ENCODE results near the gene RXRA.

DNA sequence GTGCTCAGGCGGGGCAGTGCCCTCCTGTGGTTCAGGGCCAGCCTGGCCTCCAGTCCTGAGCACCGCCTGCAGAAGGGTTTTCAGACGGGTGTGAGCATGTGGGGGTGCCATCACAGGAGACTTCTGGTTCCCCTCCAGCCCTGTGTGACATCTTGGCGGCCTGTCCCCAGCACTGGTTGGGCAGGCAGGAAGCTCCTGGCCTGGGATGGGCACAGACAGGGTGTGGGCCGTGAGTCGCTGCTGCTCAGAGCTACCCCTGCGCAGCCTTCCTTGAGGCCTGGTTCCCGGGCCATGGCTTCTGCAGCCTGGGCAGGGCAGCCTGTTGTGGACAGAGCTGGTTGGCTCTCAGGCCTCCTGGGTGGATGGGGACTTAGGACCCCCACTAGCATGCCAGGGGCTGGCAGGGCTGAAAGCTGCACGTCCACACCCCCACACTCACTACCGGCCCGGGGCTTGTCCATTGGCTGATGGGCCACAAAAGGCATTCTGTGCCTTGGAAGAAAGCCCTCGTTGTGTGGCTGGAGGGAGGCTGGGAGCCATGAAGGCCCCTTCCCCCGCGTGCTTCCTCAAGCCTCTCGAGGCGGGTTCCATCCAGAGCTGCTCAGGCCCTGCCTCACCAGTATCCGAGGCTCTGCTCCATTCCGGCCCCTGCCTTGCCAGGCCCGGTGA, 58.7 kb downstream of the RXRA start:
- TF ChIP-seq, protein P1, sequence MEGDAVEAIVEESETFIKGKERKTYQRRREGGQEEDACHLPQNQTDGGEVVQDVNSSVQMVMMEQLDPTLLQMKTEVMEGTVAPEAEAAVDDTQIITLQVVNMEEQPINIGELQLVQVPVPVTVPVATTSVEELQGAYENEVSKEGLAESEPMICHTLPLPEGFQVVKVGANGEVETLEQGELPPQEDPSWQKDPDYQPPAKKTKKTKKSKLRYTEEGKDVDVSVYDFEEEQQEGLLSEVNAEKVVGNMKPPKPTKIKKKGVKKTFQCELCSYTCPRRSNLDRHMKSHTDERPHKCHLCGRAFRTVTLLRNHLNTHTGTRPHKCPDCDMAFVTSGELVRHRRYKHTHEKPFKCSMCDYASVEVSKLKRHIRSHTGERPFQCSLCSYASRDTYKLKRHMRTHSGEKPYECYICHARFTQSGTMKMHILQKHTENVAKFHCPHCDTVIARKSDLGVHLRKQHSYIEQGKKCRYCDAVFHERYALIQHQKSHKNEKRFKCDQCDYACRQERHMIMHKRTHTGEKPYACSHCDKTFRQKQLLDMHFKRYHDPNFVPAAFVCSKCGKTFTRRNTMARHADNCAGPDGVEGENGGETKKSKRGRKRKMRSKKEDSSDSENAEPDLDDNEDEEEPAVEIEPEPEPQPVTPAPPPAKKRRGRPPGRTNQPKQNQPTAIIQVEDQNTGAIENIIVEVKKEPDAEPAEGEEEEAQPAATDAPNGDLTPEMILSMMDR (conservative IDR thresholded peaks at IDR 0.05; ENCODE audit: low read depth, low read length), result no peak
- TF ChIP-seq POLR2A (IDR thresholded peaks at IDR 0.05; ENCODE audit: low read depth, low read length) (no peak), MXI1 (IDR thresholded peaks at IDR 0.05; ENCODE audit: borderline replicate concordance, low read depth, low read length) (no peak), MAFK (IDR thresholded peaks at IDR 0.05; ENCODE audit: low read depth, low read length) (no peak), RFX5 (IDR thresholded peaks at IDR 0.05; ENCODE audit: low read depth, low read length) (no peak), RCOR1 (IDR thresholded peaks at IDR 0.05; ENCODE audit: insufficient replicate concordance, low read length) (no peak), SMC3 (IDR thresholded peaks at IDR 0.05; ENCODE audit: low read depth, low read length) (no peak)
- TF ChIP-seq, protein P2, sequence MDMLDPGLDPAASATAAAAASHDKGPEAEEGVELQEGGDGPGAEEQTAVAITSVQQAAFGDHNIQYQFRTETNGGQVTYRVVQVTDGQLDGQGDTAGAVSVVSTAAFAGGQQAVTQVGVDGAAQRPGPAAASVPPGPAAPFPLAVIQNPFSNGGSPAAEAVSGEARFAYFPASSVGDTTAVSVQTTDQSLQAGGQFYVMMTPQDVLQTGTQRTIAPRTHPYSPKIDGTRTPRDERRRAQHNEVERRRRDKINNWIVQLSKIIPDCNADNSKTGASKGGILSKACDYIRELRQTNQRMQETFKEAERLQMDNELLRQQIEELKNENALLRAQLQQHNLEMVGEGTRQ (IDR thresholded peaks at IDR 0.05; ENCODE audit: low read depth, low read length), result no peak
